Measurements from ENCODE around the gene LDLRAD4. TPM values are rescaled to one million over a fixed set of nuclear protein-coding genes. Genes with fewer than 3 reads are reported as not detected.
A peak's percentile ranks its signal among the peaks of the same experiment; 100 is the strongest.

Gene LDLRAD4
- under 0.01 TPM in 1 of 2 replicates, not detected in the other for total RNA-seq (2012; rRNA removed)

DNA sequence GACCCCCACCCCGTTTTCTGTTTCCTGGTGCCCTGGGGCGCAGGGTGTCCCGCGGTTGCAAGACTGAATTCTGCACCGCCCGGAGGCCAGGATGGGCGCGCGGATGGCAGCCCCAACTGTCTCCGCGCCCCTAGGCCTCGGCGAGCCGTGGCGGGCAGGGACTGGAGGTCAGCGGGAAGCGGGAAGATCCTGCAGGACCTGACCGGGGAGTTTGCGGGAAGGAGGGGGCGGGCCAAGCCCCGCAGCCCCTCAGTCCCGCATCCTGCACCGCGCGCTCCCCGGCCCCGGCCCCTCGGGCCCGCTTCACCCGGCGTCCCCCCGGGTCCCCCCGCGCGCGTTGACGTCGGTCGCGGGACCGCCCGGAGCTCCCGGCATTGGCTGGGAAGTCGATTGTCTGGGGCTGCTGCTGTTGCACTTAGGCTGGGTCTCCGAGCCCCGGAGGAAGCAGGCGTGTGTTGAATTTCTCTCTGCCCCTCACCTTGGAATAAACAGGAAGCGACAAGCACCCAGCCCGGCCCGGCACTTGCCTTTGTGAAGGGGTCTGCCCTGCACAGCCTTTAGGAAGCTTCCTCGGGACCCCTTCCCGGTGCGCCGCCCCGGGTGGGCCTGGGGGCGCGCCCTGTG, at the start of gene LDLRAD4:
LDLRAD4 (plus strand) TSS at position 393 of the 624 bp plus-strand sequence.
- Histone ChIP-seq H3K9me3 (replicated peaks; ENCODE audit: low read length) (no peaks in the 10 kb centered on the region), H3K9ac (ENCODE audit: low read depth, low read length) (no peak within 1 kb of the TSS), H3K4me3 (ENCODE audit: low read length) (peak within 1 kb of the TSS; percentile 54), H3K27me3 (ENCODE audit: control insufficient read depth, insufficient read depth, low read length) (peaks cover 88% of the 10 kb centered on the region), H3K4me1 (ENCODE audit: control insufficient read depth, insufficient read depth, low read length) (no peaks in the 10 kb centered on the region), H3K36me3 (ENCODE audit: insufficient read depth, low read length) (no peaks in the 10 kb centered on the region), H3K4me2 (ENCODE audit: low read length) (peak within 1 kb of the TSS; percentile 82)

DNA sequence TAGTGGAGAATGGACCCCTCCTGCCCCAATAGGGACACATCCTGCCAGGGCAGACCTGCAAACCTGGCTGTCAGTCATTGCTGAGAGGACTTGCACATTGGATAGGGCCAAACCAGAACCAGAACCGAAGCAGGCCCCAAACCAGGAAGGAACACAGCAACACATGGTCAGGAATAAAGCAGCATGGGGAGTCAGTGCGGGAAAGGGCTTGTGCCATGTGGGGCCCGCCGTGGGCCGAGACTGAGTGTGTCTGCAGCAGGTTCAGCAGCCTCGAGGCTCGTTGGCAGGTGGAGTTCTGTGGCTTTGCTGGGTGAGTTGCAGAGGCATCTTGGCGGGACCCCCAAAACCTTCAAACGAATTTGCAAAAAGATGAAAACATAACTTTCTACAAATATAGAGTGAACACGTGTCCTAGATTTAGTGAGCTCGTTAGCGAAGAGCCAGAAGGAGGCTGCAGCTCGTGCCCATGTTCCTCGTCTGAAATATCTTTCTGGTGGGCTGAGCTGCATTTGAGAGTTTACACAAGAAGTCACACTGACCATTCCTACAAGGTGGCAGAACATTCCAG, 44.9 kb upstream of the LDLRAD4 start:
- H3K36me3 ChIP-seq (ENCODE audit: insufficient read depth, low read length), result no peaks in the 10 kb centered on the region
- H3K4me3 ChIP-seq (ENCODE audit: low read length), result no peak overlapping the region
- no peaks in the 10 kb centered on the region for H3K4me1 ChIP-seq (ENCODE audit: control insufficient read depth, insufficient read depth, low read length)
- no peaks in the 10 kb centered on the region for H3K27me3 ChIP-seq (ENCODE audit: control insufficient read depth, insufficient read depth, low read length)
- no peak overlapping the region for H3K4me2 ChIP-seq (ENCODE audit: low read length)
- no peaks in the 10 kb centered on the region for H3K9me3 ChIP-seq (replicated peaks; ENCODE audit: low read length)
- H3K9ac ChIP-seq (ENCODE audit: low read depth, low read length), result no peak overlapping the region

DNA sequence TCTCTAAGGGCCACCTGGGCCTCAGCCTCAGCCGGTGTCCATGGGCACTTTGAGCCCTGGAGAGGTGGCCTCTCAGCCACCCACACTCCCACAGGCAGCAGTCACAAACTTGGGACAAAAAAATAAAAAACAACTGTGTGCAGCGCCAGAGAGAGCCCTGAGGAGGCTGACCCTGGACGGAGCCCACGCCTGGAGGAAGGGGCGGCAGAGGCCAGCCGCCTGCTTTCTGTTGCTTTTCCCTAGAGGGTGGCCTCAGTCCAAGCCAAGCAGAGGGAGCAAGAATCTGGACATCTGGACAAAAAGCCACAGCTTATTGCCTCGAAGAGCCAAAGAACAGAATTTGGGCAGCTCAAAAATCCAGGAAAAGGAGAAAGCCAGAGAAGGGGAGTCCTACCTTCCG, 43.3 kb upstream of the LDLRAD4 start:
- Histone ChIP-seq H3K9ac (ENCODE audit: low read depth, low read length) (no peak overlapping the region), H3K4me3 (ENCODE audit: low read length) (no peak overlapping the region), H3K4me2 (ENCODE audit: low read length) (no peak overlapping the region), H3K4me1 (ENCODE audit: control insufficient read depth, insufficient read depth, low read length) (no peaks in the 10 kb centered on the region), H3K27me3 (ENCODE audit: control insufficient read depth, insufficient read depth, low read length) (peaks cover 12% of the 10 kb centered on the region), H3K9me3 (replicated peaks; ENCODE audit: low read length) (no peaks in the 10 kb centered on the region), H3K36me3 (ENCODE audit: insufficient read depth, low read length) (no peaks in the 10 kb centered on the region)

DNA sequence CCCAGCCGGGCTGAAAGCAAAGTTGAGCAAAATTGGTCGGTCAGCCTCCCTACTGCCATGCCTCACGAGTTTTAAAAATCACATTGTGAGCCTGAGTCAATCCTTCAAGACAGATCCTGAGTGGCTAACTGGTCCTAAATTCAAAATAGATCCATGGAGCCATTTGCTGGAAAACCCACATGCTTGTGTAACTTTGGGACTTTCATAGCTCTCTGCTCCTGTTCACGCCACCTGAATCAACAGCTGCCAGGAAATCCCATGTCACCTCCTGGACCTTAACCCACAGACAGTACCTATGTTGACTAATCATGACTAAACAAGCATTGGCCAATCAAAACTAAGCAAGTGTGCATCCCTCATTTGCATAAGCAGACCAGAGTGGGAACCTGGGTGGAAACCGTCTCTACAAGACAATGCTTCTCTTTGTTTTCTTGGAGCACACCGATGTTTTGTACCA, 42.8 kb upstream of the LDLRAD4 start:
- Histone ChIP-seq H3K4me2 (ENCODE audit: low read length) (no peak overlapping the region), H3K36me3 (ENCODE audit: insufficient read depth, low read length) (no peaks in the 10 kb centered on the region), H3K9ac (ENCODE audit: low read depth, low read length) (no peak overlapping the region), H3K4me1 (ENCODE audit: control insufficient read depth, insufficient read depth, low read length) (no peaks in the 10 kb centered on the region), H3K4me3 (ENCODE audit: low read length) (no peak overlapping the region), H3K27me3 (ENCODE audit: control insufficient read depth, insufficient read depth, low read length) (peaks cover 12% of the 10 kb centered on the region), H3K9me3 (replicated peaks; ENCODE audit: low read length) (no peaks in the 10 kb centered on the region)

DNA sequence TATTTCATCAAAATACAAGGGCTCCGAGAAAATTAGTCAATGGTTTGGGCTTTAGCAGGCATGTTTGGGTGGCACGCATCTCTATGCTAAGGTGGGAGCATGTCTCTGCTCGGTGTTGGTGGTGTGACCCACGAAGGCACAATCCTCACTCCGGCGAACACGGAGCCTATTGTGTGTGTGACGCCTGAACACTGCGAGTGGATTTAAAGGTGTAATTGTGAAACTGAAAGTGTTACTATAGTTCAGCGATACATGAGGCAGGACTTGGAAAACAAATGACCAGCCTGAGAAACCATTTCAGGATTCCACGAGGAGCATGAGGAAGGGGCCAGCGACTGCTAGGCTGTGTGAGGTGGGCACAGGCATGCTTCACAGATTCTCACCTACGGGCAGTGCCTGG, 41.7 kb upstream of the LDLRAD4 start:
- Histone ChIP-seq H3K4me2 (ENCODE audit: low read length) (no peak overlapping the region), H3K4me3 (ENCODE audit: low read length) (no peak overlapping the region), H3K4me1 (ENCODE audit: control insufficient read depth, insufficient read depth, low read length) (no peaks in the 10 kb centered on the region), H3K27me3 (ENCODE audit: control insufficient read depth, insufficient read depth, low read length) (peaks cover 12% of the 10 kb centered on the region), H3K9me3 (replicated peaks; ENCODE audit: low read length) (no peaks in the 10 kb centered on the region), H3K36me3 (ENCODE audit: insufficient read depth, low read length) (no peaks in the 10 kb centered on the region), H3K9ac (ENCODE audit: low read depth, low read length) (no peak overlapping the region)

DNA sequence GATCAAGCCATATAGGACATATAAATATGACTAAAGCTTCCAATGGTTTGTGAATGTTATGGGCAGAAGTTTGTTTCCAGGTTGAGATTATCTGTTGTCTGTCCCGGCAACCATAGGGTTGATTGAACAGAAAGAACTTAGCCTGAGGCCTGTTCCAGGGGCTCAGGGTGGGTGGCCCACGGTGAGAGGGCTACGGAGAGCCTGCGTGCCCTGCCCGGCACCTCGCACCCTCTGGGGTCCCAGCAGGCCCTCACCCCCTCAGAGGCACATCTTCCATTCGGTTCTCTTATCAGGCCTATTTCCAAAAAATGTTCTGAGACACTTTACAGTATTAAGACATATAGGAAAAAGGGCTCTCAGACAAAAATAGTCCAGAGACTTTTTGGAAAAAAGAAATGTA, 40.4 kb upstream of the LDLRAD4 start:
- Histone ChIP-seq H3K9ac (ENCODE audit: low read depth, low read length) (no peak overlapping the region), H3K27me3 (ENCODE audit: control insufficient read depth, insufficient read depth, low read length) (peaks cover 12% of the 10 kb centered on the region), H3K4me3 (ENCODE audit: low read length) (no peak overlapping the region), H3K4me1 (ENCODE audit: control insufficient read depth, insufficient read depth, low read length) (no peaks in the 10 kb centered on the region), H3K9me3 (replicated peaks; ENCODE audit: low read length) (no peaks in the 10 kb centered on the region), H3K36me3 (ENCODE audit: insufficient read depth, low read length) (no peaks in the 10 kb centered on the region), H3K4me2 (ENCODE audit: low read length) (no peak overlapping the region)

DNA sequence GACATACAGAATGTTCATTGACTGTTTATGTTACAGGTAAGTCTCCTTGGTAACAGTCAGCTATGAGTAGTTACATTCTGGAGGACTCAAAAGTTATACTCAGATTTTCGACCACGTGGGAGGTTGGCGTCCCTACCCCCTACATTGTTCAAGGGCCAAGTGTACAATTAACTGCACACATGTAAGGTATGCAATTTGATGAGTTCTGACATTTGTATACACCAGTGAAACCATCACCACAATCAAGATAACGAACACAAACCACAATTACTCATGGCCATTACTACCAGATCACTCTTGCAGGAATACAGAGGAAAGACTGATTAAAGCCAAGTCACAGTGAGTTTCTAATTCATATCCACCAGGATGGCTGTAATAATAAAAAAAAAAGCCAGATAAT, 39.6 kb upstream of the LDLRAD4 start:
- H3K4me2 ChIP-seq (ENCODE audit: low read length), result no peak overlapping the region
- H3K36me3 ChIP-seq (ENCODE audit: insufficient read depth, low read length), result no peaks in the 10 kb centered on the region
- no peaks in the 10 kb centered on the region for H3K9me3 ChIP-seq (replicated peaks; ENCODE audit: low read length)
- peaks cover 17% of the 10 kb centered on the region for H3K27me3 ChIP-seq (ENCODE audit: control insufficient read depth, insufficient read depth, low read length)
- H3K4me1 ChIP-seq (ENCODE audit: control insufficient read depth, insufficient read depth, low read length), result no peaks in the 10 kb centered on the region
- H3K9ac ChIP-seq (ENCODE audit: low read depth, low read length), result no peak overlapping the region
- no peak overlapping the region for H3K4me3 ChIP-seq (ENCODE audit: low read length)

DNA sequence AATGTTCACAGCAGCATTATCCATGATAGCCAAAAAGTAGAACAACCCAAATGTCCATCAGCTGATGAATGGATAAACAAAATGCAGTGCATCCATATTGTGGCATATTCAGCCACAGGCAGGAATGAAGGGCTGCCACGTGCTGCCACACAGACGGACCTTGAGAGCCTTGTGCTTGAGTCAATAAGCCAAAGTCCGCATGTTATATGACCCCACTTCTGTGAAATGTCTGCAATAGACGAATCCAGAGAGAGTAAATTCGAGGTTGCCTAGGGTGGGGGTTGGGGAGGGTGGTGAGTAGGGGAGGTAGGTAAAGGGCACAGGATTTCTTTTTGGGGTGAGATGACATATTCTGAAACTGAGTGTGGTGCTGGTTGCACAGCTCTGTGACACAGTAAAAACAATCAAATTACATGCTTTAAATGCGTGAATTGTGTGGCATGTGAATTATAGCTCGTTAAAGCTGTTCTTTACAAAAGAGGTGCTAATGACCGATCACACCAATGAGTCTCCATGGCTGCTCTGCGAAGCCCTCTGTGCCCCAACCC, 38.9 kb upstream of the LDLRAD4 start:
- H3K9me3 ChIP-seq (replicated peaks; ENCODE audit: low read length), result no peaks in the 10 kb centered on the region
- H3K9ac ChIP-seq (ENCODE audit: low read depth, low read length), result no peak overlapping the region
- H3K36me3 ChIP-seq (ENCODE audit: insufficient read depth, low read length), result no peaks in the 10 kb centered on the region
- no peaks in the 10 kb centered on the region for H3K4me1 ChIP-seq (ENCODE audit: control insufficient read depth, insufficient read depth, low read length)
- no peak overlapping the region for H3K4me2 ChIP-seq (ENCODE audit: low read length)
- H3K27me3 ChIP-seq (ENCODE audit: control insufficient read depth, insufficient read depth, low read length), result peaks cover 18% of the 10 kb centered on the region
- no peak overlapping the region for H3K4me3 ChIP-seq (ENCODE audit: low read length)

DNA sequence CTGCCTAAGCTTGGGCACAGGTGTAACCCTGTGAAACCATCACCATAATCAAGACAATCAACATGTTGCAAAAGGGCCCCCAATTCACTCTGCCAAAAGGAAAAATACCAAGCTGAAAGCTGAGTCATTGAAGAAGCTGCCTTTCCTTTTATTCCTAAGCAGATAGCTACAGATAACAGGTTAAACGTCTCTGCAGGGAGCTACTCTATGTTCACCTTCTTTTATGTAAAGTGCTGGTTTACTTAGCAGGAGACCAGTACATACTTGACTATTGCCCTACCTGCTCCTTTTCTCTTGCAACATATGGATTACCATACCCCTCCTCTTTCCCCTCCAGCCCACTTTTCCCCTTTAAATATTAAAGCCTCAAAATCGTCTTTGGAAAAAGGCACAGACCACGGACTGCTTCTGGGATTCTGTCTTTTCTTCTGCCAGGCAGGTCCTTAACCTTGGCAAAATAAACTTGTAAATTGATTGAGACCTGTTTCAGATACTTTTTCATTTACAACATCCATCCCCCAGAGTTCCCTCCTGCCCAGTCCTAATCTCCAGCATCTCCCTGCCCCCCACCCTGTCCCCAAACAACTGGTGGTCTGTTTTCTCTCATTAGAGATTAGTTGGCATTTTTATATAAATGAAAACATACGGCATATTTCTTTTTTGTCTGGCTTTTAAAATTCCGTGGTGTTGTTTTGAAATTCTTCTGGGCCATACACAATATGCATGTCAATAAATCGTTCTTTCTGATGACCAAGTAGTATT, 37.8 kb upstream of the LDLRAD4 start:
- H3K9ac ChIP-seq (ENCODE audit: low read depth, low read length), result no peak overlapping the region
- no peaks in the 10 kb centered on the region for H3K9me3 ChIP-seq (replicated peaks; ENCODE audit: low read length)
- H3K4me1 ChIP-seq (ENCODE audit: control insufficient read depth, insufficient read depth, low read length), result no peaks in the 10 kb centered on the region
- H3K4me2 ChIP-seq (ENCODE audit: low read length), result no peak overlapping the region
- H3K27me3 ChIP-seq (ENCODE audit: control insufficient read depth, insufficient read depth, low read length), result peaks cover 23% of the 10 kb centered on the region
- no peaks in the 10 kb centered on the region for H3K36me3 ChIP-seq (ENCODE audit: insufficient read depth, low read length)
- no peak overlapping the region for H3K4me3 ChIP-seq (ENCODE audit: low read length)

DNA sequence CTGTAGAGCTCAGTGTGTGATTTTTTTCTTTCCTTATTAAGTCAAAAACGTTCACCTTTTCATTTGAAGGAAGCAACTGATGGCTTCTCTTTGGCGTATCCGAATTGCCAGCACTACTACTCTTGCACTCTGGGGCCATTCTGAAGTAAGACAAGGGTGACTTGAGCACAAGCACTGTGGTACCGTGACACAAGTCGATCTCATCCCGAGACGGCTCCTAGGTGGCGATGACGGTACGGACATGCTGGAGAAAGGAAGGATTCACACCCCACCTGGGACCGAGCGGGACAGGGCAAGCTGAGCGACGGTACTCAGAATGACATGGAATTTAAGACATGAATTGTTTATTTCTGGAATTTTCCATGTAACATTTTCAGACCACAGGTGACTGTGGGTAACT, 36.8 kb upstream of the LDLRAD4 start:
- Histone ChIP-seq H3K4me1 (ENCODE audit: control insufficient read depth, insufficient read depth, low read length) (no peaks in the 10 kb centered on the region), H3K4me2 (ENCODE audit: low read length) (no peak overlapping the region), H3K9ac (ENCODE audit: low read depth, low read length) (no peak overlapping the region), H3K27me3 (ENCODE audit: control insufficient read depth, insufficient read depth, low read length) (peaks cover 24% of the 10 kb centered on the region), H3K9me3 (replicated peaks; ENCODE audit: low read length) (no peaks in the 10 kb centered on the region), H3K4me3 (ENCODE audit: low read length) (no peak overlapping the region), H3K36me3 (ENCODE audit: insufficient read depth, low read length) (no peaks in the 10 kb centered on the region)

DNA sequence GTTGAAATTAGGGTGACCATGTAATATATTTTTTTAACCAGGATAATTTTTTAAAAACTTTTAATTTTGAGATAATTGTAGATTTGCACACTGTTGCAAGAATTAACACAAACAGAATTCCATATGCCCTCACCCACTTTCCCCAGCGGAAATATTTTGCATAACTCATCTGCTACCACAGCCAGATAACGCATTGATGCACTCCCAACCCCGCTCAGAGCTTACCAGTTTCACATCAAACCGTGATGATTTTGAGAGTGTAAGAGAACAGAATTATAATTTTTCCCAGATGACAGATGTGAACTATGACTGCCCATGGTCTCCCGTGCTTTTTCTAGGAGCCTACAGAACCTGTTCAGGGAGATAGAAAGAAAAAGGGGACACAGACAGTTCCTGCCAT, 35.2 kb upstream of the LDLRAD4 start:
- Histone ChIP-seq H3K4me1 (ENCODE audit: control insufficient read depth, insufficient read depth, low read length) (no peaks in the 10 kb centered on the region), H3K27me3 (ENCODE audit: control insufficient read depth, insufficient read depth, low read length) (peaks cover 32% of the 10 kb centered on the region), H3K9me3 (replicated peaks; ENCODE audit: low read length) (no peaks in the 10 kb centered on the region), H3K4me3 (ENCODE audit: low read length) (no peak overlapping the region), H3K36me3 (ENCODE audit: insufficient read depth, low read length) (no peaks in the 10 kb centered on the region), H3K9ac (ENCODE audit: low read depth, low read length) (no peak overlapping the region), H3K4me2 (ENCODE audit: low read length) (no peak overlapping the region)

Measured in skeletal muscle satellite cell (primary cell).